Measurements from ENCODE around the gene JAG2. TPM values are rescaled to one million over a fixed set of nuclear protein-coding genes. Genes with fewer than 3 reads are reported as not detected.

JAG2 gene
- 37.5 and 45.5 TPM in 2 replicates for total RNA-seq

GRCh38 chr14:105168496-105168978 is at the start of gene JAG2:
TSS of gene JAG2 (minus strand) at chr14:105168776. CDS start at chr14:105168420, 356 bp downstream.
- peak; percentile 36 to 87 for DNase-seq (ENCODE audit: low read depth in 2 of 2)

DNA sequence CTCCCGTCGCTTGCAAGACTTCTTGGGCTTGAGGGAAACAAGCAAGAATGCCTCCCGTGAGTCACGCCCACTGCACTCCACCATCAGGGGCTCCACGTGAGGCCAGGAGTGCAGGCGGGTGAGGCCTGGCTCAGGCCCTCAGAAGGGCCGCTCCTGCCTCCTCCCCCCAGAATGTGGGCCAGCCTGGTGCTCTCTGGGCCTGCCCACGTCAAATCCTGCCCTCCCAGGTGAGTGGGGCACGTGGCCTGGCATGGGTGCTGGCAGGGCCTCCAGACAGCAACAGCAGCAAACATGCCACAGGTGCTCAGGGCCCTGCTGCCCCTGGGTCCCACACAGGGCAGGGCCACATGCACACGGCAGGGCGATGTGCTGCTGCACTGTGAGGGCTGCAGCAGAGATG is 49.2 kb upstream of the JAG2 start:
- no peak for DNase-seq (ENCODE audit: low read depth in 2 of 2)

GRCh38 chr14:105216490-105217247 is 48.1 kb upstream of the JAG2 start:
- no peak for DNase-seq (ENCODE audit: low read depth in 2 of 2)

GRCh38 chr14:105215602-105216001 is 47.0 kb upstream of the JAG2 start:
- DNase-seq (ENCODE audit: low read depth in 2 of 2) = no peak

DNA sequence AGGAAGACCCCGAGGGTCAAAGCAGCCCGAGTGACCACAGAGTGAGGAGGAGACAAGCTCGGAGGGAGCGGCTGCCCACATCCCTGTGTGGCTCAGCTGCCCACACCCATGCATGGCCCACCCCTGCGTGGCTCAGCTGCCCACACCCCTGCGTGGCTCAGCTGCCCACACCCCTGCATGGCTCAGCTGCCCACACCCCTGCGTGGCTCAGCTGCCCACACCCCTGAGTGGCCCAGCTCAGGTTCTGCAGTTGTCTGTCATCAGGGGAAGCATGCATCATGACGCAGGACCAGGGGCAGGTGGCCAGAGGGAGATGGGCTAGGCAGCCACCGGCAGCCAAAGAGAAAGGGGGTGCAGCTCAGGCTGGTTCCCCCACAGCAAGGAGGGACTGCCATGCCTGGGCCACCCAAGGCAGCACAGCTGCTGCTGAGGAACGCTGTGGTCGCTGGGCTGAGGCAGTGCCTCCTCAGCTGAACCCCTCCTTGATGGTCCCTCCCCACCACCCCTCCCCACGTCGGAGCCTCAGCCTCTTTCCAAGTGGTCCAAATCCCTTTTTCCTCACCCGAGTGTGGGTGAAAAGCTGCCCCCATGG is 45.8 kb upstream of the JAG2 start:
- DNase-seq (ENCODE audit: low read depth in 2 of 2) = no peak

DNA sequence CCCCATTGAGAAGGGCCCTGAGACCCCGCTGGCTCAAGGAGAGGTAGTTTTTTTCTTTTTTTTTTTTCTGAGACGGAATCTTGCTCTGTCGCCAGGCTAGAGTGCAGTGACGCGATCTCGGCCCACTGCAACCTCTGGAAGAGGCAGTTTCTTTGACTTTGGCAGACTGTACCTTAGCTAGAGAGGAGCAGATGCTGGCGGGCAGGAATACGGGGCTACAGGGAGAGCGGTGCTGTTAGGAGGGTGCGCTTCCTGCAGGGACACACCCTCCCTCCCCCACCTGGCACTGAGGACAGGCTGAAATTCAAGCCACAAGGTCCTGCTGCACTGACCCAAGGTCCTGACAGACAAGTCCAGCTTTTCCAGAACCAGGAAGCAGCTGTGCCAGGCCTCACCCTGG is 44.8 kb upstream of the JAG2 start:
- no peak for DNase-seq (ENCODE audit: low read depth in 2 of 2)

GRCh38 chr14:105212541-105213300 is 44.1 kb upstream of the JAG2 start:
- DNase-seq (ENCODE audit: low read depth in 2 of 2) = no peak

GRCh38 chr14:105211758-105212089 is 43.1 kb upstream of the JAG2 start:
- DNase-seq (ENCODE audit: low read depth in 2 of 2) = no peak

- DNase-seq (ENCODE audit: low read depth in 2 of 2) = no peak
Measured at GRCh38 chr14:105211086-105211757, 42.6 kb upstream of the JAG2 start.

GRCh38 chr14:105210266-105211025 is 41.9 kb upstream of the JAG2 start:
- no peak for DNase-seq (ENCODE audit: low read depth in 2 of 2)

GRCh38 chr14:105209646-105210045 is 41.1 kb upstream of the JAG2 start:
- DNase-seq (ENCODE audit: low read depth in 2 of 2) = no peak

- DNase-seq (ENCODE audit: low read depth in 2 of 2) = no peak
Measured at GRCh38 chr14:105209091-105209490, 40.5 kb upstream of the JAG2 start.

- DNase-seq (ENCODE audit: low read depth in 2 of 2) = no peak
Measured at GRCh38 chr14:105208738-105209075, 40.1 kb upstream of the JAG2 start.

DNA sequence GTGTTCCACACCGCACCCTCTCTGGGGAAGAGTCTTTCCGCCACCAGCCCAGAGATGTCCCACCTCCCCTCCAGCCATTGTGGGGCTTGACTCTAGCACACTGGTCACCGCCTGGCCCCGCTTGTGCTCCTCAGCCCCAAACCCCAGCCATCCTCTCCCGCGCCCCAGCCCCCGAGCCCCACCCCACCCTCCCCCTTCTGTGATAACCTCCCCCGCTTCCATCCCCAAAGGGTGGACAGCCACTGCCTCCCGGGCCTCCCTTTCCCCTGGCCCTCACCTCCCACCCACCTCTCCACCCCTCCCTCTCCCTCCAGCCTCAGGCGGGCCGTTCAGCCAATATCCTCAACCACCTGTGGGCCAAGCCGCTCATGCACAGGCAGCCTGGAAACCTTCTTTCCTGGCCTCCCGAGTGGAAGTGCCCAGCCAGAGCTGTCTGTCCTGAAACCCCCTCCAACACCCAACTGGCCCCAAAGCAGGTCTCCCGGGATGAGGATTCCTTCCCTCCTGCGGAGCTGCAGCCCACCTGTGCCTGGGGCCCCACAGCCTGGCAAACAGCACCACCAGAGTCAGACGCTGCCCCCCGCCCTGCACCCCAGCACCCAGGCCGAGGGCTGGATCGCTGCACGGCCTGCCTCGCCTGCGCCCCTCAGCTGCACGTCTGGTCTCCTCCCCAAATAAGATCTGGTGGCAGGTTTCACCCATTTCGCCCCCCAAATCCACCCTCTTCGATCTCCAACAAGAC is 39.6 kb upstream of the JAG2 start:
- no peak for DNase-seq (ENCODE audit: low read depth in 2 of 2)

DNA sequence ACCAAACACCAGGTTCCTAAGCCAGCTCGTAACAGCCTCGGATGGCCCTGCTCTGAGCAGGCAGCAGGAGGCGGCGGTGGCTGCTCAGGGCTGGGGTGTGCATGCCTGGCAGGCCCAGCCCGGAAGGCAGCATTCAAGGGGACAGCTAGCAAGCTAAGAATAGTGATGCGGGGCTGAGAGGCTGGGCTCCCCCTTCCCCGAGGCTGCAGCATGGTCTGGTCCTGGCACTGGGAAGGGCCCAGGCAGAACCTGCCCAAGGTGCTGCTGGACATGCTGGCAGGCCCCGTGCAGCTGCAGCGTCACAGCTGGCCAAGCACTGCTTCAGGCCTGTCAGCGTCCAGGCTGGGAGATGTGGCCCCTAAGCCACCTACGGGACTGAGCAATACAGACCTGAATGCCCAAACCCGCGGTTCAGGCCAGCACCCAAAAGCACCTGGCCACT is 38.9 kb upstream of the JAG2 start:
- no peak for DNase-seq (ENCODE audit: low read depth in 2 of 2)

GRCh38 chr14:105206873-105207272 is 38.3 kb upstream of the JAG2 start:
- no peak for DNase-seq (ENCODE audit: low read depth in 2 of 2)

DNA sequence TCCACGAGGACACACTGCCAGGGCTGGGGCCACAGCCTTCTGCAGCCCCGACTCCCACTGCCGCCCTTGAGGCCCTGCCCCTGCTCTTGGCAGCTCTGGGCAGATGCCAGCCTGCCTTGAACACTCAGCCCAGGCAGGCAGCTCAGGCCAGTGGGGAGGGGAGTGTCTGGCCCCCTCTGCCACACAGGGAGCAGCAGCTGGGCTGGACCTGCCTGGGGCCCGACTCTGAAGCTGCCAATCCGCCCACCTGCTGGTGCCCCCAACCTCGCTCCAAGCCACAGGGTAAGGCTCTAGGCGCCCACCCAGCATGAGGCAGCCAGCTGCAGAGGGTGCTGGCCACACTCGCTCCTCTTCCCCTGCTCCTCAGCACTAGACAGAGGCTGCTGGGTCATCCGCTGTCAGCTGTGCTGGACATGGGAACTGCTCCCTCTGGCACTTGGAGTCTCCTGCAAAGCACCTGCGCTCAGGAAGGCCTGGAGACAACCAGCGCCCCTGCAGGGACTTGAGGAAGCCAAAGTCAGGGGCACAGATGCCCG is 37.2 kb upstream of the JAG2 start:
- DNase-seq (ENCODE audit: low read depth in 2 of 2) = no peak

DNA sequence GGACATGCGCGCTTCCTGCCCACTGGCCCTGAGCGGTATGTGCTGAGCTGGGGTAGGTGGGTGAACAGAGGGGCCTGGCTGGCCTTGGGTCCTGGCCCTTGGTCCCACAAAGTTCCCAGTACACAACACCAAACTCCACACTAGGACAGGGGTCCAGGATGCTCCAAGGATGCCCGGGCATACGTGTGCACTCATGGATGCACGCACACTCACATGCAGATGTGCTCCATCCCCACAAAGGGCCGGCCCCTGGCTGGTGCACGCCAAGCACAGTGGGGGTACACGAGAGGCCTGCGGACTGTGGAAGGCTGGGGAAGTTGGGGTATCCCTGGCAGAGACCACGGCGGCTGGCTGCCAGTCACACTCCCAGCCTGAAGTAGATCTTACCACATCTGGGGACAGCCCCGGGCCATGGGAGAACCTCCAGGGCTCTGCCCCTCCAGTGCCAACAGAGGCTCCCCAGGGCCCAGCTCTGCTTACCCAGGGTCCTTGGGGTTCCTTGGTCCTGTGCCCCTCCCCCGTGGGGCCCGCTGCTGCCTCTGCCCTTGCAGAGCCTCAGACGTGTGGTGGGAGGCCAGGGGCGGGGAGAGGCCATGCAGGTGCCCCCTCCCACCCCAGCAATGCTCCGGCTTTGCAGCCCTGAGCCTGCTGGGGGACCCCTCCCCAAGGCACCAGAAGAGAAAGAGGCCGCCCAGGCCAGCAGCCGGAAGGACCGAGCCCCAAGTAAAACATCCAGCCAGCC is 36.5 kb upstream of the JAG2 start:
- DNase-seq (ENCODE audit: low read depth in 2 of 2) = no peak

DNA sequence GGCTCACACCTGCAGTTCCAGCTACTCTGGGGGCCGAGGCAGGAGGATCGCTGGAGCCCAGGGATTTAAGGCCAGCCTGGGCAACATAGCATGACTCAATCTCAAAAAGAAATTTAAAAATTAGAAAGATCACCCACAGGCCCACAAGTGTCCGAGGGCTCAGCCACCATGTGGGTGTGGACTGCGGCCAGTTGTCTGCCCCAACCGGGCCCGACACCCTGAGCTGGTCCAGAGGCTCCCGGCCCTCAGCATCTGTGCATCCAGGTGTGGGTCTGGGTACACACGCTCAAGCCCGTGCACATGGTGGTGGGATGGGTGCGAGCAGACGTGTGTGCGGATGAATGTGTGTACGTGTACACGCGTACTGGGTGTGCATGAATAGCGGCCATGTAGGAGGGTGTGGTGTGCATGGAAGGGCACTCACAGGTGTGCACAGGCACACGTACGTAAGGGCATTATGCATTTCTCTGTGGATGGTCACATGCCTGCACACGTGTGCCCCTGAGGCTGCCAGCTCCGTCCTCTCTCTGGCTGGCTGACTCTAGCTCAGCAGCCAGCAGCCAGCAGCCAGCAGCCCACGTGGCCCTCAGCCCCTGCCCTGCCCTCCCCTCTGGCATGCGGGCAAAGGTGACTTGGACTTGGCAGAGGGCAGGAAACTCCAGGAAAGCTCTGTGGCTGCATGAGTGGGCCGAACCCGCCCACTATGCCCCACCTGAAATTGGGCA is 35.8 kb upstream of the JAG2 start:
- DNase-seq (ENCODE audit: low read depth in 2 of 2) = peak in 1 of 2 donors; percentile 20

Data from dermis microvascular lymphatic vessel endothelial cell (primary cell).